Sigmoid colon (tissue), 4 donors: ENCODE data around the gene LRP1.

Experiments
- EP300 ChIP-seq, 4 donors: sonication (generic); formaldehyde crosslinking; IDR thresholded peaks; one replicate each; pipeline ENCODE4 v1.6.1; 2017; ENCODE audit warnings: antibody characterized with exemption in 4 of 4
- POLR2A ChIP-seq, 2 donors: fragments of 450-650 bp; IDR thresholded peaks; one replicate each; pipeline ENCODE4 v1.6.1; 2016; ENCODE audit warnings: antibody characterized with exemption in 2 of 2, mild to moderate bottlenecking in 2 of 2, moderate library complexity in 2 of 2
- POLR2AphosphoS5 ChIP-seq, 4 donors: sonication (generic); formaldehyde crosslinking; IDR thresholded peaks; one replicate each; pipeline ENCODE4 v1.6.1; 2017; ENCODE audit warnings: antibody characterized with exemption in 4 of 4
- TF ChIP-seq, protein P1 (sequence below), 4 experiments: fragments of 450-650 bp in 3 of 4; fragments of 200-600 bp in 1 of 4; IDR thresholded peaks; one replicate each; pipeline ENCODE4 v1.5.1; 2016 to 2019; ENCODE audit warnings: antibody characterized with exemption in 4 of 4, mild to moderate bottlenecking in 3 of 4, moderate library complexity in 2 of 4

DNA sequence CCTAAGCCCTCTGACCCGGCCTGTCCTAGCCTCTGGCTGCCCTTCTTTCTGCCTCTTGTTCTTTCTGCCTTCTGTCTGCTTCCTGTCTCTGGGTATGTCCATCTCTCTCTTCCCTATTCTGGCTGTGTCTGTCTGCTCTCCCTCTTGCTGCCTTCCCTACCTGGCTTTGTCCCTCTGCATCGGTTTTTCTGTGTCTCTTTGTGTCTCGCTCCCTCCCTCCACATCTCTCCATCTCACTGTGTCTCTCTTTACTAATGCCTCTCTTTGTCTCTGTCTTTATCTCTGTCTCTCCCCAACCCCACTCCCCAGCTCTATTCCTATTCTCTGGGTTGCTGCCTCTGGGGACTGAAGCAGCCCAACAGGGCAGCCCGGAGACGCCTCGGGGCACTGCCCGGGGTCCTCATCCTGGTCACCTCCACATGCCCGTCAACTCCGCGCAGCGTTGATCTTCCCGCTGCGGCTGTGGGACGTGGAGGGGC, 111.3 kb downstream of the LRP1 start:
- TF ChIP-seq, protein P1, sequence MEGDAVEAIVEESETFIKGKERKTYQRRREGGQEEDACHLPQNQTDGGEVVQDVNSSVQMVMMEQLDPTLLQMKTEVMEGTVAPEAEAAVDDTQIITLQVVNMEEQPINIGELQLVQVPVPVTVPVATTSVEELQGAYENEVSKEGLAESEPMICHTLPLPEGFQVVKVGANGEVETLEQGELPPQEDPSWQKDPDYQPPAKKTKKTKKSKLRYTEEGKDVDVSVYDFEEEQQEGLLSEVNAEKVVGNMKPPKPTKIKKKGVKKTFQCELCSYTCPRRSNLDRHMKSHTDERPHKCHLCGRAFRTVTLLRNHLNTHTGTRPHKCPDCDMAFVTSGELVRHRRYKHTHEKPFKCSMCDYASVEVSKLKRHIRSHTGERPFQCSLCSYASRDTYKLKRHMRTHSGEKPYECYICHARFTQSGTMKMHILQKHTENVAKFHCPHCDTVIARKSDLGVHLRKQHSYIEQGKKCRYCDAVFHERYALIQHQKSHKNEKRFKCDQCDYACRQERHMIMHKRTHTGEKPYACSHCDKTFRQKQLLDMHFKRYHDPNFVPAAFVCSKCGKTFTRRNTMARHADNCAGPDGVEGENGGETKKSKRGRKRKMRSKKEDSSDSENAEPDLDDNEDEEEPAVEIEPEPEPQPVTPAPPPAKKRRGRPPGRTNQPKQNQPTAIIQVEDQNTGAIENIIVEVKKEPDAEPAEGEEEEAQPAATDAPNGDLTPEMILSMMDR (IDR thresholded peaks at IDR 0.05), result no peak
- no peak for TF ChIP-seq POLR2A (IDR thresholded peaks at IDR 0.05)
- TF ChIP-seq POLR2AphosphoS5 (IDR thresholded peaks at IDR 0.05), result no peak
- no peak for TF ChIP-seq EP300 (IDR thresholded peaks at IDR 0.05)
